Kidney (tissue), 14 donors: ENCODE data around the gene ERBB4. TPM values are rescaled to one million over a fixed set of nuclear protein-coding genes. Genes with fewer than 3 reads are reported as not detected.
A peak's percentile ranks its signal among the peaks of the same experiment; 100 is the strongest.
"Not testable (repeated sequence)": the region's sequence is repeated elsewhere in the genome, so short reads cannot be mapped to it uniquely, and the experiment has no call there.

Experiments used
- DNase-seq, 5 donors: peaks; one replicate each; pipeline ENCODE4 v3.0.0-alpha.2; 2013 to 2020
- FAIRE-seq: peaks from 2 replicates; lab custom pipeline; 2012; peaks lifted over from hg19 to GRCh38; lab: Jason Lieb, UNC
- H3K27ac ChIP-seq, 2 donors: one replicate each; pipeline ENCODE4 v1.7.0; 2013; ENCODE audit warnings: low read depth in 2 of 2, low read length in 2 of 2, inconsistent platforms in 1 of 2
- H3K27me3 ChIP-seq: one replicate; pipeline ENCODE4 v1.7.1; 2013; ENCODE audit warnings: low read length, inconsistent platforms; ENCODE audit not compliant: control insufficient read depth, insufficient read depth
- H3K36me3 ChIP-seq, 3 donors: one replicate each; pipeline versions ENCODE4 v1.7.0 to v1.7.1; 2013; ENCODE audit warnings: low read length in 3 of 3, control low read depth in 1 of 3, inconsistent platforms in 1 of 3; ENCODE audit not compliant: insufficient read depth in 3 of 3, control insufficient read depth in 2 of 3
- H3K4me1 ChIP-seq, 3 donors: one replicate each; pipeline versions ENCODE4 v1.7.0 to v1.7.1; 2013; ENCODE audit warnings: low read length in 3 of 3, inconsistent platforms in 1 of 3, low read depth in 1 of 3; ENCODE audit not compliant: control insufficient read depth in 2 of 3, insufficient read depth in 2 of 3
- H3K4me3 ChIP-seq, 3 donors: one replicate each; pipeline versions ENCODE4 v1.7.0 to v1.8.1; 2013; ENCODE audit warnings: low read length in 3 of 3, control low read depth in 1 of 3, inconsistent platforms in 1 of 3
- H3K9ac ChIP-seq, 3 donors: one replicate each; pipeline versions ENCODE4 v1.7.0 to v1.7.1; 2013; ENCODE audit warnings: low read length in 3 of 3, control low read depth in 1 of 3, inconsistent platforms in 1 of 3
- H3K9me3 ChIP-seq, 3 donors: one replicate each; pipeline versions ENCODE4 v1.7.0 to v1.7.1; 2013; ENCODE audit warnings: low read length in 3 of 3, control low read depth in 1 of 3, inconsistent platforms in 1 of 3; ENCODE audit not compliant: control insufficient read depth in 2 of 3, insufficient read depth in 1 of 3
- CTCF ChIP-seq: IDR thresholded peaks from 3 replicates; pipeline ENCODE4 v1.5.1; 2012; ENCODE audit warnings: mild to moderate bottlenecking, moderate library complexity, borderline replicate concordance; ENCODE audit not compliant: insufficient read depth; ENCODE audit errors: extremely low read depth
- intact Hi-C: fragments of 100-400 bp; cut with DNase I; formaldehyde crosslinking; loops from one replicate; pipeline ENCODE4 v1.11.1; 2022
- polyA plus RNA-seq: library from polyadenylated mRNA; stranded (reverse); fragments of 350-450 nt; fragmentation: Illumina TruSeq; extraction: RNeasy Lipid Tissue Mini Kit (QIAGEN cat#74804); gene quantifications from one replicate; pipeline ENCODE4 v1.2.3, GENCODE V29; 2014; ENCODE audit warnings: low read depth, low replicate concordance; ENCODE audit not compliant: insufficient read depth
- total RNA-seq: library from RNA; stranded (reverse); fragmentation: NEBNext Ultra II Directional; extraction: Animal tissue kit (Norgen Biotek cat#: 25700); gene quantifications from one replicate; pipeline ENCODE4 v1.2.1, GENCODE V29; 2021
- donor health status: control.
- donor health status: control.
- donor health status: control.
- donor health status: control.
- donor health status: control.
- donor health status: DM: yes; HTN: yes; CAD: no.
- donor health status: Normal renal cell carcinoma (clear cell type).

The ERBB4 gene
- total and polyA plus RNA-seq, 2 donors from 2014 or later = 3.9 to 152 TPM

- FAIRE-seq (no peak), DNase-seq (no peak)
- Histone ChIP-seq H3K4me1 (no peaks in the 10 kb centered on the region), H3K4me3 (no peak overlapping the region), H3K9me3 (no peaks in the 10 kb centered on the region), H3K36me3 (no peaks in the 10 kb centered on the region), H3K27me3 (no peaks in the 10 kb centered on the region), H3K27ac (no peak overlapping the region), H3K9ac (no peak overlapping the region)
- TF ChIP-seq CTCF = no peak
- intact Hi-C loops = no loop called here
Observed at GRCh38 chr2:211598238-211598637, 940.4 kb downstream of the ERBB4 start.

GRCh38 chr2:211592006-211592405 lies 946.6 kb downstream of the ERBB4 start:
- FAIRE-seq, H3K9ac ChIP-seq, H3K36me3 ChIP-seq, intact Hi-C loops, H3K4me3 ChIP-seq, H3K27me3 ChIP-seq, H3K9me3 ChIP-seq, H3K4me1 ChIP-seq, H3K27ac ChIP-seq: not testable (repeated sequence)
- DNase-seq = peak in 1 of 5 donors; percentile 13

- Histone ChIP-seq H3K27ac (no peak overlapping the region), H3K36me3 (no peaks in the 10 kb centered on the region), H3K9me3 (no peaks in the 10 kb centered on the region), H3K4me3 (no peak overlapping the region), H3K27me3 (no peaks in the 10 kb centered on the region), H3K4me1 (no peaks in the 10 kb centered on the region), H3K9ac (no peak overlapping the region)
- TF ChIP-seq CTCF = no peak
- intact Hi-C loops = no loop called here
- no peak for FAIRE-seq
- peak in 3 of 5 donors; percentile 19 to 61 (median 46) for DNase-seq
Observed at GRCh38 chr2:211591426-211591825, 947.2 kb downstream of the ERBB4 start.

GRCh38 chr2:211568439-211568838 lies 970.2 kb downstream of the ERBB4 start:
- FAIRE-seq (no peak), DNase-seq (no peak)
- no peaks in the 10 kb centered on the region for H3K27me3 ChIP-seq
- TF ChIP-seq CTCF = no peak
- no peaks in the 10 kb centered on the region for H3K9me3 ChIP-seq
- H3K27ac ChIP-seq = no peak overlapping the region
- H3K9ac ChIP-seq = no peak overlapping the region
- no peaks in the 10 kb centered on the region for H3K4me1 ChIP-seq
- intact Hi-C loops = no loop called here
- H3K4me3 ChIP-seq = no peak overlapping the region
- H3K36me3 ChIP-seq = no peaks in the 10 kb centered on the region
